Stimulated activated CD8-positive, alpha-beta memory T cell treated with anti-CD3 and anti-CD28 coated beads, Interleukin-7, amount 100 ng/mL, for 1 hour (primary cell): Measurements from ENCODE around the gene SKOR1.

Experiments
- DNase-seq, 2 donors: peaks; one replicate each; pipeline ENCODE4 v3.0.0-alpha.2; 2020; ENCODE audit warnings: low read depth in 2 of 2

The SKOR1 gene

GRCh38 chr15:67850994-67851571, 25.8 kb downstream of the SKOR1 start:
- DNase-seq: no peak

GRCh38 chr15:67852418-67852817, 27.1 kb downstream of the SKOR1 start:
- DNase-seq: no peak

GRCh38 chr15:67853454-67853853, 28.1 kb downstream of the SKOR1 start:
- DNase-seq: no peak

- no peak for DNase-seq
Observed at GRCh38 chr15:67854358-67854757, 29.0 kb downstream of the SKOR1 start.

GRCh38 chr15:67855842-67856241, 30.5 kb downstream of the SKOR1 start:
- no peak for DNase-seq

GRCh38 chr15:67857220-67857619, 31.9 kb downstream of the SKOR1 start:
- DNase-seq: no peak

- DNase-seq: no peak
Observed at GRCh38 chr15:67859331-67859946, 34.1 kb downstream of the SKOR1 start.

- no peak for DNase-seq
Observed at GRCh38 chr15:67861983-67862382, 36.7 kb downstream of the SKOR1 start.

- DNase-seq: no peak
Observed at GRCh38 chr15:67862750-67863441, 37.6 kb downstream of the SKOR1 start.

- DNase-seq: peak; percentile 38 to 41
Observed at GRCh38 chr15:67863442-67863987, 38.2 kb downstream of the SKOR1 start.

- no peak for DNase-seq
Observed at GRCh38 chr15:67865331-67865730, 40.0 kb downstream of the SKOR1 start.

GRCh38 chr15:67865766-67866165, 40.5 kb downstream of the SKOR1 start:
- no peak for DNase-seq

- DNase-seq: no peak
Observed at GRCh38 chr15:67869701-67870100, 44.4 kb downstream of the SKOR1 start.

- DNase-seq: no peak
Observed at GRCh38 chr15:67870868-67871408, 45.6 kb downstream of the SKOR1 start.

- DNase-seq: no peak
Observed at GRCh38 chr15:67873777-67874176, 48.5 kb downstream of the SKOR1 start.

GRCh38 chr15:67878712-67879206, 53.5 kb downstream of the SKOR1 start:
- DNase-seq: no peak

- no peak for DNase-seq
Observed at GRCh38 chr15:67879440-67880129, 54.3 kb downstream of the SKOR1 start.

GRCh38 chr15:67880651-67881182, 55.4 kb downstream of the SKOR1 start:
- DNase-seq: no peak

- no peak for DNase-seq
Observed at GRCh38 chr15:67882487-67883233, 57.4 kb downstream of the SKOR1 start.

GRCh38 chr15:67883234-67883773, 58.0 kb downstream of the SKOR1 start:
- DNase-seq: no peak

- no peak for DNase-seq
Observed at GRCh38 chr15:67884009-67884408, 58.7 kb downstream of the SKOR1 start.
